SK-N-SH (cell line): ENCODE measurements around the gene HSPH1. TPM values are rescaled to one million over a fixed set of nuclear protein-coding genes. Genes with fewer than 3 reads are reported as not detected.

Experiments
- CTCF ChIA-PET: fragments of 300-600, 350-600 bp; formaldehyde crosslinking; extraction: SDS; loops from one replicate; lab custom pipeline; 2021; lab: Yijun Ruan, JAX
- POLR2A ChIA-PET: fragments of 350-600 bp; sonication (Branson Sonifier 250); formaldehyde crosslinking; extraction: SDS; loops from one replicate; lab custom pipeline; 2020; ENCODE audit warnings: antibody characterized with exemption, inconsistent platforms; lab: Yijun Ruan, JAX
- DNase-seq: peaks from one replicate; pipeline ENCODE4 v3.0.0; 2012
- H2AFZ ChIP-seq: fragments of 200-600 bp; sonication (generic); 2 replicates; pipeline ENCODE4 v1.8.1; 2016; ENCODE audit warnings: antibody characterized with exemption, mild to moderate bottlenecking, low read depth
- H3F3A ChIP-seq: fragments of 200-600 bp; sonication (generic); replicated peaks from 2 replicates; pipeline ENCODE3; 2016; ENCODE audit warnings: antibody characterized with exemption, mild to moderate bottlenecking; ENCODE audit not compliant: insufficient read depth
- H3K27ac ChIP-seq, 2 experiments: fragments of 200-500 bp in 1 of 2; fragments of 200-600 bp in 1 of 2; sonication (Bioruptor generic) in 1 of 2; sonication (generic), shearing (Covaris generic) in 1 of 2; 2 replicates each; pipeline versions ENCODE4 v1.5.1 to v1.6.1; 2014 to 2016; ENCODE audit warnings: low read depth in 2 of 2, inconsistent platforms in 1 of 2, low read length in 1 of 2, mild to moderate bottlenecking in 1 of 2, mixed read lengths in 1 of 2
- H3K27me3 ChIP-seq: fragments of 200-600 bp; sonication (generic), shearing (Covaris generic); 2 replicates; pipeline ENCODE4 v1.6.1; 2016; ENCODE audit warnings: mixed run types; ENCODE audit not compliant: insufficient read depth
- H3K36me3 ChIP-seq, 2 experiments: fragments of 200-500 bp in 1 of 2; fragments of 200-600 bp in 1 of 2; sonication (Bioruptor generic) in 1 of 2; sonication (generic) in 1 of 2; replicated peaks in 1 of 2; 2 replicates each; pipeline versions ENCODE3 to v1.5.1; 2014 to 2016; ENCODE audit warnings: low read length in 1 of 2, mild to moderate bottlenecking in 1 of 2; ENCODE audit not compliant: insufficient read depth in 2 of 2, control insufficient read depth in 1 of 2
- H3K4me1 ChIP-seq, 2 experiments: fragments of 200-500 bp in 1 of 2; fragments of 200-600 bp in 1 of 2; sonication (Bioruptor generic) in 1 of 2; sonication (generic), shearing (Covaris generic) in 1 of 2; 2 replicates each; pipeline versions ENCODE4 v1.5.1 to v1.6.1; 2014 to 2016; ENCODE audit warnings: low read depth in 1 of 2, low read length in 1 of 2, mixed run types in 1 of 2; ENCODE audit not compliant: insufficient read depth in 2 of 2, control insufficient read depth in 1 of 2
- H3K4me2 ChIP-seq: fragments of 200-600 bp; sonication (generic), shearing (Covaris generic); 2 replicates; pipeline ENCODE4 v1.6.1; 2017; ENCODE audit warnings: mixed run types
- H3K4me3 ChIP-seq, 2 experiments: fragments of 200-500 bp in 1 of 2; fragments of 200-600 bp in 1 of 2; sonication (Bioruptor generic) in 1 of 2; sonication (generic), shearing (Covaris generic) in 1 of 2; 2 replicates each; pipeline versions ENCODE4 v1.5.1 to v1.8.1; 2014 to 2016; ENCODE audit warnings: low read depth in 2 of 2, inconsistent platforms in 1 of 2, low read length in 1 of 2, mild to moderate bottlenecking in 1 of 2, mixed read lengths in 1 of 2, moderate library complexity in 1 of 2
- H3K79me2 ChIP-seq: fragments of 200-600 bp; sonication (generic); 2 replicates; pipeline ENCODE4 v1.8.1; 2017; ENCODE audit warnings: mild to moderate bottlenecking; ENCODE audit not compliant: insufficient read depth
- H3K9ac ChIP-seq: fragments of 200-600 bp; sonication (generic); 2 replicates; pipeline ENCODE4 v1.6.1; 2017; ENCODE audit warnings: mixed run types
- H3K9me2 ChIP-seq: fragments of 200-600 bp; sonication (generic); 2 replicates; pipeline ENCODE4 v1.6.1; 2017; ENCODE audit warnings: mixed run types
- H3K9me3 ChIP-seq: fragments of 200-600 bp; sonication (generic); 2 replicates; pipeline ENCODE4 v1.6.1; 2017; ENCODE audit warnings: mixed run types, mild to moderate bottlenecking, moderate library complexity
- H4K20me1 ChIP-seq: fragments of 200-600 bp; sonication (generic); 2 replicates; pipeline ENCODE4 v1.6.1; 2017; ENCODE audit warnings: mild to moderate bottlenecking, mixed run types; ENCODE audit not compliant: insufficient read depth
- CHD2 ChIP-seq: fragments of 150-350 bp; IDR thresholded peaks from 2 replicates; pipeline ENCODE4 v1.6.1; 2018; ENCODE audit warnings: low read length; ENCODE audit not compliant: partially characterized antibody
- ELF1 ChIP-seq: IDR thresholded peaks from 2 replicates; pipeline ENCODE4 v1.4.0; 2012
- EP300 ChIP-seq, 2 experiments: IDR thresholded peaks; 2 replicates each; pipeline versions ENCODE4 v1.4.0 to v1.6.1; 2012; ENCODE audit warnings: borderline replicate concordance in 1 of 2, low read depth in 1 of 2, low read length in 1 of 2
- EZH2phosphoT487 ChIP-seq: fragments of 200-600 bp; sonication (generic); IDR thresholded peaks from 2 replicates; pipeline ENCODE4 v1.6.1; 2017; ENCODE audit warnings: low read depth, mixed run types, mild to moderate bottlenecking, antibody characterized with exemption, moderate library complexity, borderline replicate concordance
- FOSL2 ChIP-seq: IDR thresholded peaks from 2 replicates; pipeline ENCODE4 v1.4.0; 2012; ENCODE audit warnings: low read depth, mild to moderate bottlenecking, moderate library complexity, borderline replicate concordance
- FOXJ3 ChIP-seq: sonication (generic); formaldehyde crosslinking; IDR thresholded peaks from 2 replicates; pipeline ENCODE4 v1.5.1; 2020; ENCODE audit warnings: mild to moderate bottlenecking, missing genetic modification reagents
- GABPA ChIP-seq: IDR thresholded peaks from 2 replicates; pipeline ENCODE4 v1.4.0; 2012; ENCODE audit warnings: low read depth, mild to moderate bottlenecking
- GATA2 ChIP-seq: sonication (generic); formaldehyde crosslinking; IDR thresholded peaks from 2 replicates; pipeline ENCODE4 v1.5.0; 2020; ENCODE audit warnings: mild to moderate bottlenecking, missing genetic modification reagents
- JUND ChIP-seq: IDR thresholded peaks from 2 replicates; pipeline ENCODE4 v1.4.0; 2012
- MEF2A ChIP-seq: IDR thresholded peaks from 2 replicates; pipeline ENCODE4 v1.4.0; 2012; ENCODE audit warnings: low read depth, borderline replicate concordance
- MXI1 ChIP-seq: IDR thresholded peaks from 2 replicates; pipeline ENCODE4 v1.6.1; 2012; ENCODE audit warnings: mild to moderate bottlenecking, low read depth, low read length, improper control_type of control experiment
- NFIC ChIP-seq: IDR thresholded peaks from 2 replicates; pipeline ENCODE4 v1.4.0; 2012; ENCODE audit warnings: borderline replicate concordance
- RAD21 ChIP-seq: IDR thresholded peaks from 2 replicates; pipeline ENCODE4 v1.6.1; 2012; ENCODE audit warnings: mild to moderate bottlenecking, low read length
- RCOR1 ChIP-seq: fragments of 150-350 bp; IDR thresholded peaks from 2 replicates; pipeline ENCODE4 v1.6.1; 2017; ENCODE audit warnings: antibody characterized with exemption, low read length
- RFX5 ChIP-seq: IDR thresholded peaks from 2 replicates; pipeline ENCODE4 v1.6.1; 2012; ENCODE audit warnings: mild to moderate bottlenecking, improper control_type of control experiment, low read length
- RXRA ChIP-seq: IDR thresholded peaks from 2 replicates; pipeline ENCODE4 v1.4.0; 2012; ENCODE audit warnings: low read depth, mild to moderate bottlenecking, borderline replicate concordance
- SIN3A ChIP-seq: IDR thresholded peaks from 2 replicates; pipeline ENCODE4 v1.6.1; 2012; ENCODE audit warnings: low read depth, mild to moderate bottlenecking, low read length, moderate library complexity, borderline replicate concordance
- SMC3 ChIP-seq: IDR thresholded peaks from 2 replicates; pipeline ENCODE4 v1.6.1; 2012; ENCODE audit warnings: low read depth, low read length, improper control_type of control experiment
- USF1 ChIP-seq: IDR thresholded peaks from 2 replicates; pipeline ENCODE4 v1.4.0; 2012; ENCODE audit warnings: low read depth, borderline replicate concordance
- USF2 ChIP-seq: fragments of 150-350 bp; IDR thresholded peaks from 2 replicates; pipeline ENCODE4 v1.6.1; 2017; ENCODE audit warnings: antibody characterized with exemption, low read length, low read depth, borderline replicate concordance
- YY1 ChIP-seq: IDR thresholded peaks from 2 replicates; pipeline ENCODE4 v1.4.0; 2012; ENCODE audit warnings: low read depth, mild to moderate bottlenecking
- WGBS: methylation state at CpG from one replicate; pipeline ENCODE4 v1.1.6; 2017; ENCODE audit warnings: low lambda C conversion rate; 5-methylcytosine and 5-hydroxymethylcytosine counted together
- polyA plus RNA-seq, 3 experiments: library from polyadenylated mRNA; depleted of rRNA; stranded (reverse); fragments of >200 nt; gene quantifications; 2 replicates each; pipeline ENCODE4 v1.2.3, GENCODE V29; 2012
- TF ChIP-seq, protein P1 (sequence below): IDR thresholded peaks from 2 replicates; pipeline ENCODE4 v1.4.0; 2012; ENCODE audit warnings: low read depth
- TF ChIP-seq, protein P2 (sequence below): IDR thresholded peaks from 2 replicates; pipeline ENCODE4 v1.4.0; 2012; ENCODE audit warnings: low read depth, borderline replicate concordance

HSPH1 gene
- polyA plus RNA-seq, 1 of the 3 experiments (the other 2 are of a cell fraction) = 32.8 TPM

DNA sequence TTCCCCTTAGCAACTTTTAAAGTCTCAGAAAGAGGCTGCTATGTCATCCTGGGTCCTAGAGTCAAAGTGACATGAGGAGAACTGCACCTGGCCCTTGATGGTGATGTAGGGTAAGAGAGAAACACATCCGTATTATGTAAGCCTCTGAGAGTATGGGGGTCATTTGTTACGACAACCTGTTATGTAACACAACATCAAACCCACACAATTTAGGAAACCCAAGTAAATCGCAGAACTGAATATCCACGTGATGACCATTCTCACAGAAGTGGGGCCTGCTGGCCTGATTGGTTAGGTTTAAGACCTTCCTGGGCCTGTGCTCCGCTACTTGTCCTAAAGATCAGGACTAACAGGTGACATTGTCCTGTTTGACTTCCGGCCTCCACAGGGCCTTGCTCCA, 22.7 kb upstream of the HSPH1 start:
- Histone ChIP-seq H3K4me1 (no peaks in the 10 kb centered on the region), H3K9me2 (no peaks in the 10 kb centered on the region), H3K4me2 (no peak overlapping the region), H3K4me3 (no peak overlapping the region), H3K9me3 (no peaks in the 10 kb centered on the region), H3F3A (no peaks in the 10 kb centered on the region), H3K9ac (no peak overlapping the region), H4K20me1 (no peaks in the 10 kb centered on the region), H3K36me3 (no peaks in the 10 kb centered on the region), H3K27me3 (no peaks in the 10 kb centered on the region), H3K27ac (no peak overlapping the region), H3K79me2 (no peaks in the 10 kb centered on the region), H2AFZ (no peak overlapping the region)
- DNase-seq = no peak
- CTCF ChIA-PET = interaction anchor here (1.1 kb wide), 1 partner anchor 15 kb away, joined by 6 read pairs; the partner anchor contains the start of gene B3GLCT
- POLR2A ChIA-PET = no interaction called here
- 88% methylated on average over 6 of the region's 6 CpGs for WGBS
- TF ChIP-seq FOSL2 = no peak
- no peak for TF ChIP-seq YY1
- TF ChIP-seq, protein P1, sequence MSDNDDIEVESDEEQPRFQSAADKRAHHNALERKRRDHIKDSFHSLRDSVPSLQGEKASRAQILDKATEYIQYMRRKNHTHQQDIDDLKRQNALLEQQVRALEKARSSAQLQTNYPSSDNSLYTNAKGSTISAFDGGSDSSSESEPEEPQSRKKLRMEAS = no peak
- no peak for TF ChIP-seq RAD21
- TF ChIP-seq RXRA = no peak
- no peak for TF ChIP-seq JUND

GRCh38 chr13:31182987-31183386, 21.3 kb upstream of the HSPH1 start:
- no peak for DNase-seq
- no peaks in the 10 kb centered on the region for H3K4me1 ChIP-seq
- H3K9me3 ChIP-seq = no peaks in the 10 kb centered on the region
- ChIA-PET POLR2A (no interaction called here), CTCF (interaction anchor here (1.3 to 1.9 kb wide), 2 partner anchors 17 to 18 kb away, joined by 3 to 11 read pairs; partner anchors contain the start of gene B3GLCT)
- H3K27me3 ChIP-seq = no peaks in the 10 kb centered on the region
- H3K79me2 ChIP-seq = no peaks in the 10 kb centered on the region
- H3K4me3 ChIP-seq = no peak overlapping the region
- no peak overlapping the region for H3K4me2 ChIP-seq
- WGBS = 100% methylated on average over 1 of the region's 26 CpGs
- H3K9me2 ChIP-seq = no peaks in the 10 kb centered on the region
- no peak overlapping the region for H3K9ac ChIP-seq
- H3F3A ChIP-seq = no peaks in the 10 kb centered on the region
- no peaks in the 10 kb centered on the region for H3K36me3 ChIP-seq
- H4K20me1 ChIP-seq = no peaks in the 10 kb centered on the region
- no peak overlapping the region for H2AFZ ChIP-seq
- TF ChIP-seq FOXJ3 (no peak), GATA2 (CRISPR knock-in tag) (no peak), MXI1 (no peak), EP300 (IDR thresholded peaks at IDR 0.05; ENCODE audit: borderline replicate concordance in 1 of 2, low read depth in 1 of 2, low read length in 1 of 2) (no peak), RFX5 (no peak), EZH2phosphoT487 (no peak), CHD2 (no peak), USF1 (no peak), GABPA (no peak), RAD21 (no peak), SMC3 (no peak), RCOR1 (no peak), NFIC (no peak), MEF2A (no peak), FOSL2 (no peak), ELF1 (no peak), USF2 (no peak), SIN3A (no peak)
- TF ChIP-seq, protein P2, sequence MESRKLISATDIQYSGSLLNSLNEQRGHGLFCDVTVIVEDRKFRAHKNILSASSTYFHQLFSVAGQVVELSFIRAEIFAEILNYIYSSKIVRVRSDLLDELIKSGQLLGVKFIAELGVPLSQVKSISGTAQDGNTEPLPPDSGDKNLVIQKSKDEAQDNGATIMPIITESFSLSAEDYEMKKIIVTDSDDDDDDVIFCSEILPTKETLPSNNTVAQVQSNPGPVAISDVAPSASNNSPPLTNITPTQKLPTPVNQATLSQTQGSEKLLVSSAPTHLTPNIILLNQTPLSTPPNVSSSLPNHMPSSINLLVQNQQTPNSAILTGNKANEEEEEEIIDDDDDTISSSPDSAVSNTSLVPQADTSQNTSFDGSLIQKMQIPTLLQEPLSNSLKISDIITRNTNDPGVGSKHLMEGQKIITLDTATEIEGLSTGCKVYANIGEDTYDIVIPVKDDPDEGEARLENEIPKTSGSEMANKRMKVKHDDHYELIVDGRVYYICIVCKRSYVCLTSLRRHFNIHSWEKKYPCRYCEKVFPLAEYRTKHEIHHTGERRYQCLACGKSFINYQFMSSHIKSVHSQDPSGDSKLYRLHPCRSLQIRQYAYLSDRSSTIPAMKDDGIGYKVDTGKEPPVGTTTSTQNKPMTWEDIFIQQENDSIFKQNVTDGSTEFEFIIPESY = no peak
- no peak overlapping the region for H3K27ac ChIP-seq
